Muscle layer of colon (tissue), 2 donors: ENCODE data around the gene SRXN1.

Source experiments
- H3K27ac ChIP-seq: one replicate; pipeline ENCODE4 v1.7.0; 2013; ENCODE audit warnings: low read depth, mild to moderate bottlenecking, low read length, moderate library complexity
- H3K27me3 ChIP-seq, 2 donors: one replicate each; pipeline ENCODE4 v1.7.0; 2013; ENCODE audit warnings: low read length in 2 of 2, mild to moderate bottlenecking in 2 of 2; ENCODE audit not compliant: insufficient read depth in 2 of 2, control insufficient read depth in 1 of 2
- H3K36me3 ChIP-seq: one replicate; pipeline ENCODE4 v1.7.0; 2013; ENCODE audit warnings: mild to moderate bottlenecking, low read length; ENCODE audit not compliant: insufficient read depth
- H3K4me1 ChIP-seq: one replicate; pipeline ENCODE4 v1.7.0; 2013; ENCODE audit warnings: mild to moderate bottlenecking, low read length; ENCODE audit not compliant: insufficient read depth
- H3K4me3 ChIP-seq, 2 donors: one replicate each; pipeline ENCODE4 v1.7.0; 2013; ENCODE audit warnings: low read length in 2 of 2, low read depth in 1 of 2, mild to moderate bottlenecking in 1 of 2, moderate library complexity in 1 of 2
- H3K9ac ChIP-seq: one replicate; pipeline ENCODE4 v1.7.0; 2013; ENCODE audit warnings: low read length
- H3K9me3 ChIP-seq: one replicate; pipeline ENCODE4 v1.7.0; 2013; ENCODE audit warnings: mild to moderate bottlenecking, low read length
- donor health status: abdominal sarcoma.
- donor health status: Adenocarcinoma of cecum.

The SRXN1 gene

DNA sequence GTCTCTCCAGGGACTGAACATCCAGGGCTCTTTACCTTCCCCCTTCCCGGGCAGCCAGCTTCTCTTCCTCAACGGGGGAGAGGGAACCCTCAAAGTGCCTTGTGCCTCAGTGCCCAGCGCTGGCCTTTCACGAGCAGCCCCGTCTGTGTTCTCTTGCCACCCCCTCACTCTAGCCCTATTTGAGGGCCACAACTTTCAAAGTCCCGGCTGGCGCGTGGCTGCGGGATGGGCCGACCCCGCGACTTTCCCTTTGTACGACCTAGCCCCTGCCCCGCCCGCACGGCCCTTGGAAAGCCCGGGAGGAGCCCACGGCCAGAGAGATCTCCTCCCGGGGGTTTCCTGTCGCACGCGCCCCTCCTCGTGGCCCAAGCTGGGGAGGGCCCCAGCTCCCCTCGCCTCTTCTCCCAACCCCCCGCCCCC lies 22.0 kb upstream of the SRXN1 start:
- Histone ChIP-seq H3K27ac (no peak overlapping the region), H3K27me3 (peaks cover 30 to 70% of the 10 kb centered on the region in 2 donors), H3K4me1 (peaks cover 13% of the 10 kb centered on the region), H3K9me3 (no peaks in the 10 kb centered on the region), H3K9ac (no peak overlapping the region), H3K36me3 (no peaks in the 10 kb centered on the region), H3K4me3 (no peak overlapping the region)

GRCh38 chr20:673603-674001 lies 20.6 kb upstream of the SRXN1 start:
- H3K9ac ChIP-seq, result no peak overlapping the region
- no peaks in the 10 kb centered on the region for H3K36me3 ChIP-seq
- no peak overlapping the region for H3K4me3 ChIP-seq
- H3K4me1 ChIP-seq, result peaks cover 13% of the 10 kb centered on the region
- no peaks in the 10 kb centered on the region for H3K9me3 ChIP-seq
- no peak overlapping the region for H3K27ac ChIP-seq
- H3K27me3 ChIP-seq, result peaks cover 30 to 73% of the 10 kb centered on the region in 2 donors

- H3K4me1 ChIP-seq, result peaks cover 13% of the 10 kb centered on the region
- H3K27me3 ChIP-seq, result peaks cover 30 to 69% of the 10 kb centered on the region in 2 donors
- H3K27ac ChIP-seq, result no peak overlapping the region
- no peak overlapping the region for H3K9ac ChIP-seq
- H3K4me3 ChIP-seq, result no peak overlapping the region
- H3K36me3 ChIP-seq, result no peaks in the 10 kb centered on the region
- no peaks in the 10 kb centered on the region for H3K9me3 ChIP-seq
Observed at GRCh38 chr20:672963-673602, 20.1 kb upstream of the SRXN1 start.

- Histone ChIP-seq H3K9ac (no peak overlapping the region), H3K27me3 (peaks cover 30 to 66% of the 10 kb centered on the region in 2 donors), H3K27ac (no peak overlapping the region), H3K9me3 (no peaks in the 10 kb centered on the region), H3K4me1 (peaks cover 8% of the 10 kb centered on the region), H3K36me3 (no peaks in the 10 kb centered on the region), H3K4me3 (no peak overlapping the region)
Observed at GRCh38 chr20:671252-672030, 18.4 kb upstream of the SRXN1 start.

DNA sequence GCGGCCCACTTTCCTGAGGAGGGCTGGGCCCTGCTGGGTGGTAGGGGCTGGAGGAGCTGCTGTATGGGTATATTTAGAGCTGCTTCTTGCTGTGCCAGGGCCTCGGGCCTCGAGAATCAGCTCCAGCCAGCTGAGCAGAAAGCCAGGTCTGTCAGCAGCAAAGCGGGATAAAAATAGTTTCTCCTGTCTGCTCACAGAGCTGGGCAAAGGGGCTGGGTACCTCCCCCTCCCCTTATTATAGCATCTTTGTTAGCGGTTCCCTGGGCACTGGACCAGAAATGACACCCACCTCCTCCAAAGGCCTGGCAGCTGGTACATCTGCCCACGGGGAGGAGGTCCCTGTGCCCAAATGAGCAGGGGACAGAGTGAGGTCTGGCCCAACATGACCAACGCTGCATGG lies 16.6 kb upstream of the SRXN1 start:
- peaks cover 40 to 75% of the 10 kb centered on the region in 2 donors for H3K27me3 ChIP-seq
- no peaks in the 10 kb centered on the region for H3K4me1 ChIP-seq
- H3K36me3 ChIP-seq, result no peaks in the 10 kb centered on the region
- H3K9me3 ChIP-seq, result no peaks in the 10 kb centered on the region
- no peak overlapping the region for H3K27ac ChIP-seq
- no peak overlapping the region for H3K9ac ChIP-seq
- no peak overlapping the region for H3K4me3 ChIP-seq

GRCh38 chr20:668638-669037 lies 15.6 kb upstream of the SRXN1 start:
- no peaks in the 10 kb centered on the region for H3K36me3 ChIP-seq
- peaks cover 31 to 71% of the 10 kb centered on the region in 2 donors for H3K27me3 ChIP-seq
- H3K4me1 ChIP-seq, result no peaks in the 10 kb centered on the region
- no peak overlapping the region for H3K9ac ChIP-seq
- H3K27ac ChIP-seq, result no peak overlapping the region
- no peaks in the 10 kb centered on the region for H3K9me3 ChIP-seq
- H3K4me3 ChIP-seq, result no peak overlapping the region

- Histone ChIP-seq H3K4me3 (no peak overlapping the region), H3K27ac (no peak overlapping the region), H3K36me3 (no peaks in the 10 kb centered on the region), H3K4me1 (no peaks in the 10 kb centered on the region), H3K9me3 (no peaks in the 10 kb centered on the region), H3K9ac (no peak overlapping the region), H3K27me3 (peaks cover 25 to 71% of the 10 kb centered on the region in 2 donors)
Observed at GRCh38 chr20:668050-668449, 15.1 kb upstream of the SRXN1 start.

DNA sequence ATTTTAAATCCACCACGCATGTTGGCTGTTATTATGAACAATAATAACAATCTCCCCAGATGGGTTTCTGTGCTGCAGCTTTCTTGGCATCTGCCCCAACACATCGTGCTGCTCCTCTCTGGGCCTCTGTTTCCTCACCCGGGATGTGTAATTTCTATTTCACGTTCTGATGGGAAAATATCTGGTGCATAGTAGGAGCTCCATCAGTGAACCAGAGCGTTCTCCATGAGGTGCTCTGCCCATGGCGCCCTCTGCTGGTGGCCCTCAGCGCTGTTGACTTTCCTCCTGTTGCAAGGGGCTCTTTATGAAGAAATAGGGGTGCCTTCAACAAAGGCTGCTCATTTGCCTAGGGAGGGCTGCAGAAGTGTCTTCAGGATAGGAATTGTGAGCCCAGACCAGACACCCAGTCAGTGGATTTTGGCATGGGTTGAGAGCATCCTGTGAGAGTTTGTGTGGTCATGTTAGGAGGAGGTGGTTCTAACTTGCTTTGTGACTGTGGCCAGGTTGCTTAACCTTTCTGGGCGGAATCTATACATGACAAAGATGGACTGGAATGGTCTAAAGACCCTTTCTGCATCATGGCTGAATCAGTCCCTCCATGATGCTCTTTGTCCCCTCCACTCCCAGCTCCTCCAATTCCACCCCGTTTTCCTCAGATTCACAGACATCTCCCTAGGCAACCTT lies 14.5 kb upstream of the SRXN1 start:
- no peak overlapping the region for H3K4me3 ChIP-seq
- H3K27me3 ChIP-seq, result peaks cover 26 to 72% of the 10 kb centered on the region in 2 donors
- H3K27ac ChIP-seq, result no peak overlapping the region
- H3K9me3 ChIP-seq, result no peaks in the 10 kb centered on the region
- no peaks in the 10 kb centered on the region for H3K4me1 ChIP-seq
- H3K9ac ChIP-seq, result no peak overlapping the region
- no peaks in the 10 kb centered on the region for H3K36me3 ChIP-seq

- H3K9me3 ChIP-seq, result no peaks in the 10 kb centered on the region
- no peaks in the 10 kb centered on the region for H3K4me1 ChIP-seq
- H3K27me3 ChIP-seq, result peaks cover 23 to 73% of the 10 kb centered on the region in 2 donors
- no peaks in the 10 kb centered on the region for H3K36me3 ChIP-seq
- H3K4me3 ChIP-seq, result no peak overlapping the region
- no peak overlapping the region for H3K9ac ChIP-seq
- no peak overlapping the region for H3K27ac ChIP-seq
Observed at GRCh38 chr20:666877-667276, 13.9 kb upstream of the SRXN1 start.

GRCh38 chr20:665276-665675 lies 12.3 kb upstream of the SRXN1 start:
- no peak overlapping the region for H3K4me3 ChIP-seq
- H3K36me3 ChIP-seq, result no peaks in the 10 kb centered on the region
- H3K4me1 ChIP-seq, result no peaks in the 10 kb centered on the region
- H3K9me3 ChIP-seq, result no peaks in the 10 kb centered on the region
- H3K27ac ChIP-seq, result no peak overlapping the region
- H3K9ac ChIP-seq, result no peak overlapping the region
- peaks cover 19 to 74% of the 10 kb centered on the region in 2 donors for H3K27me3 ChIP-seq

- no peak overlapping the region for H3K9ac ChIP-seq
- no peaks in the 10 kb centered on the region for H3K9me3 ChIP-seq
- no peaks in the 10 kb centered on the region for H3K4me1 ChIP-seq
- H3K4me3 ChIP-seq, result no peak overlapping the region
- H3K27me3 ChIP-seq, result peaks cover 19 to 70% of the 10 kb centered on the region in 2 donors
- no peaks in the 10 kb centered on the region for H3K36me3 ChIP-seq
- no peak overlapping the region for H3K27ac ChIP-seq
Observed at GRCh38 chr20:664576-664975, 11.6 kb upstream of the SRXN1 start.
